AG04450 (cell line): Measurements from ENCODE around the gene GRAMD1A. TPM values are rescaled to one million over a fixed set of nuclear protein-coding genes. Genes with fewer than 3 reads are reported as not detected.

Source experiments
- CTCF ChIA-PET: fragments of 300-600, 350-600 bp; formaldehyde crosslinking; extraction: SDS; loops from one replicate; lab custom pipeline; 2022; ENCODE audit warnings: antibody characterized with exemption, inconsistent platforms; lab: Charles Lee
- POLR2A ChIA-PET: fragments of 350-600 bp; formaldehyde crosslinking; extraction: SDS; loops from one replicate; lab custom pipeline; 2021; ENCODE audit warnings: antibody characterized with exemption, inconsistent platforms; lab: Yijun Ruan, JAX
- DNase-seq: peaks from one replicate; pipeline ENCODE4 v3.0.0-alpha.2; 2011; ENCODE audit warnings: low read depth, low spot score
- H3K27ac ChIP-seq: one replicate; pipeline ENCODE4 v1.5.1; 2012; ENCODE audit warnings: low read depth, low read length, control low read depth
- H3K27me3 ChIP-seq: one replicate; pipeline ENCODE4 v1.6.0; 2012; ENCODE audit warnings: low read length; ENCODE audit not compliant: control insufficient read depth, insufficient read depth
- H3K4me3 ChIP-seq: 2 replicates; pipeline ENCODE4 v1.5.1; 2011; ENCODE audit warnings: mild to moderate bottlenecking, low read depth, low read length, control low read depth
- H3K9me3 ChIP-seq: 2 replicates; pipeline ENCODE4 v1.5.1; 2012; ENCODE audit warnings: low read length; ENCODE audit not compliant: control insufficient read depth, insufficient read depth
- CTCF ChIP-seq: IDR thresholded peaks from 2 replicates; pipeline ENCODE4 v1.5.1; 2011; ENCODE audit warnings: low read depth, low read length, control low read depth, inconsistent platforms
- polyA minus RNA-seq: library from RNA; depleted of rRNA, polyadenylated mRNA; stranded (reverse); fragments of >200 nt; gene quantifications from 2 replicates; pipeline ENCODE4 v1.2.3, GENCODE V29; 2011; rRNA and poly(A)+ RNA removed
- polyA plus RNA-seq: library from polyadenylated mRNA; depleted of rRNA; stranded (reverse); fragments of >200 nt; gene quantifications from 2 replicates; pipeline ENCODE4 v1.2.3, GENCODE V29; 2011; rRNA removed

Gene GRAMD1A
- polyA plus RNA-seq (53.2 and 57.7 TPM in 2 replicates), polyA minus RNA-seq (61.5 and 72.9 TPM in 2 replicates)

GRCh38 chr19:34999498-35000337, at the start of gene GRAMD1A:
Gene GRAMD1A (plus strand): TSS chr19:35000323. CDS start chr19:35000479, 156 bp downstream.
- peak; percentile 58 for DNase-seq
- no peak for TF ChIP-seq CTCF
- H3K27ac ChIP-seq: peak within 1 kb of the TSS; percentile 98
- H3K4me3 ChIP-seq: peak within 1 kb of the TSS; percentile 79
- POLR2A ChIA-PET: interaction anchor here (0.5 to 0.6 kb wide), 3 partner anchors 173 to 1070 kb away, joined by 3 read pairs; no protein-coding TSS in a partner anchor
- no peaks in the 10 kb centered on the region for H3K27me3 ChIP-seq
- CTCF ChIA-PET: interaction anchor here (1.1 kb wide), 1 partner anchor 27 kb away, joined by 6 read pairs; no protein-coding TSS in a partner anchor
- H3K9me3 ChIP-seq: peaks cover 6% of the 10 kb centered on the region

- Histone ChIP-seq H3K27me3 (no peaks in the 10 kb centered on the region), H3K4me3 (no peak overlapping the region), H3K9me3 (peaks cover 26% of the 10 kb centered on the region), H3K27ac (no peak overlapping the region)
- CTCF ChIA-PET: no interaction called here
- no peak for TF ChIP-seq CTCF
- no peak for DNase-seq
- POLR2A ChIA-PET: no interaction called here
Measured at GRCh38 chr19:34953092-34953491, 47.0 kb upstream of the GRAMD1A start.

- POLR2A ChIA-PET: no interaction called here
- DNase-seq: no peak
- Histone ChIP-seq H3K9me3 (peaks cover 56% of the 10 kb centered on the region), H3K27me3 (no peaks in the 10 kb centered on the region), H3K27ac (no peak overlapping the region), H3K4me3 (no peak overlapping the region)
- no peak for TF ChIP-seq CTCF
- CTCF ChIA-PET: no interaction called here
Measured at GRCh38 chr19:34957830-34958751, 42.0 kb upstream of the GRAMD1A start.

- Histone ChIP-seq H3K9me3 (peaks cover 59% of the 10 kb centered on the region), H3K27me3 (no peaks in the 10 kb centered on the region), H3K27ac (no peak overlapping the region), H3K4me3 (no peak overlapping the region)
- no peak for TF ChIP-seq CTCF
- POLR2A ChIA-PET: no interaction called here
- CTCF ChIA-PET: no interaction called here
- no peak for DNase-seq
Measured at GRCh38 chr19:34959021-34959420, 41.1 kb upstream of the GRAMD1A start.
